ACHN (cell line): ENCODE data around the gene ARHGEF2.
"Not testable (repeated sequence)": the region's sequence is repeated elsewhere in the genome, so short reads cannot be mapped to it uniquely, and the experiment has no call there.

Experiments used
- DNase-seq: peaks from one replicate; pipeline ENCODE4 v3.0.0-alpha.2; 2015
- in situ Hi-C: cut with HindIII; loops from 2 replicates; pipeline ENCODE4 v1.10.0; 2017; ENCODE audit warnings: low sequenced_read_pairs, low pct_ligation_motif_present, low pct_unique_long_range_greater_than_20kb

The ARHGEF2 gene

GRCh38 chr1:155931332-155932038 lies 46.9 kb downstream of the ARHGEF2 start:
- no peak for DNase-seq
- in situ Hi-C loops = no loop called here

- DNase-seq, in situ Hi-C loops: not testable (repeated sequence)
These were observed 47.6 kb downstream of the ARHGEF2 start for GRCh38 chr1:155930725-155931124.

- DNase-seq = no peak
- in situ Hi-C loops = no loop called here
These were observed 49.3 kb downstream of the ARHGEF2 start for GRCh38 chr1:155929057-155929456.

DNA sequence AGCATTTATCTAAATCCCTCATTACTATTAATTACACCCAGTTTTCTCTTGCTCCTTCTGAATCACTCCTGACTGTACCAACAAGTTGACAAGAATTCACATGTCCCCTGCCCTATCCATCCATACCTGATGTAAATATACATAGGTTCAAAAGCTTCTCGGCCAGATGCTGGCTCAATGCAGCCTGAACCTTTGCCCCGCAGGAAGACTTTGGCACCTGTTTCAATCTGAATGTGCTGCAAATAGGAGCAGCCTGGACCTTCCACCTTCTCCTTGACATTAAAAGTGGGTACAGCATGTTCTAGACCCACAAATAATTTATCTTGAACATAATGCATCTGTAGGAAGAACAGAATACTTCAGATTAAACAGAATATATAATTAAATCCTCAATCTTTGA lies 52.8 kb downstream of the ARHGEF2 start:
- in situ Hi-C loops = no loop called here
- no peak for DNase-seq

DNA sequence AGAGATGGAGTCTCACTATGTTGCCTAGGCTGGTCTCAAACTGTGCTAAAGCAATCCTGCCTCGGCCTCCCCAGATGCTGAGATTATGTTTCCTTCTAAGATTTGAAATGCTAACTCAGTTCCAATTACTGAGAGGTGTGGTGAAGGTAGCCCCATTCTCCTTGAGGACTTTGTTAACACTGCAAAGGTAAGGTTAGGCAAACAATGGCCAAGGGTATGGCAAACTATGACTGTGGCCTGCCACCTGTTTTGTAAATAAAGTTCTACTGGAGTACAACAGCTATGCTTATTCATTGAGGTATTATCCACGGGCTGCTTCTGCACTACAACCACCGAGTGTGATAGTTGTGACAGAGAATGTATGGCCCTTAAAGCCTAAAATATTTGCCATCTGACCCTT lies 57.6 kb downstream of the ARHGEF2 start:
- in situ Hi-C loops = no loop called here

DNA sequence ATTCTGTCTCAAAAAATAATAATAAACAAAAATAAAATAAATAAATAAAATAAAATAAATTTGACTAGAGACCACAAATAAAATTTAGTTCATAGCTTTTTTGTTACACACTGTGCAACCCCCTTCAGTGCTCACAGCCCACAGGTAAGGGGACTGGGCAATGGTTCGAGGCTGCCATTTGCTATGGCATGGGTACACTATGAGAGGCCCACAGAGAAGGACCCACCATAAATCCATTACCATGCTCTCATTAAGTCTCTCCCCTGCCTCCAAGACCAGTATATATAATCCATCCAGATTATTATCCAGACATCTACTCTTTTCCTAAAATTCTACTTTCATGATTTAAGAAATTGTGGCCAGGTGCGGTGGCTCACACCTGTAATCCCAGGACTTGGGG lies 58.5 kb downstream of the ARHGEF2 start:
- in situ Hi-C loops = no loop called here
- DNase-seq = no peak

More for the DNA sequence above, 57.6 kb downstream of the ARHGEF2 start:
- DNase-seq = no peak

- no peak for DNase-seq
- in situ Hi-C loops = no loop called here
These were observed 59.7 kb downstream of the ARHGEF2 start for GRCh38 chr1:155918660-155919059.

GRCh38 chr1:155913969-155914757 lies 64.2 kb downstream of the ARHGEF2 start:
- in situ Hi-C loops = no loop called here

GRCh38 chr1:155912056-155912536 lies 66.3 kb downstream of the ARHGEF2 start:
- in situ Hi-C loops = no loop called here
- no peak for DNase-seq

More at GRCh38 chr1:155913969-155914757, 64.2 kb downstream of the ARHGEF2 start:
- peak; percentile 24 for DNase-seq

DNA sequence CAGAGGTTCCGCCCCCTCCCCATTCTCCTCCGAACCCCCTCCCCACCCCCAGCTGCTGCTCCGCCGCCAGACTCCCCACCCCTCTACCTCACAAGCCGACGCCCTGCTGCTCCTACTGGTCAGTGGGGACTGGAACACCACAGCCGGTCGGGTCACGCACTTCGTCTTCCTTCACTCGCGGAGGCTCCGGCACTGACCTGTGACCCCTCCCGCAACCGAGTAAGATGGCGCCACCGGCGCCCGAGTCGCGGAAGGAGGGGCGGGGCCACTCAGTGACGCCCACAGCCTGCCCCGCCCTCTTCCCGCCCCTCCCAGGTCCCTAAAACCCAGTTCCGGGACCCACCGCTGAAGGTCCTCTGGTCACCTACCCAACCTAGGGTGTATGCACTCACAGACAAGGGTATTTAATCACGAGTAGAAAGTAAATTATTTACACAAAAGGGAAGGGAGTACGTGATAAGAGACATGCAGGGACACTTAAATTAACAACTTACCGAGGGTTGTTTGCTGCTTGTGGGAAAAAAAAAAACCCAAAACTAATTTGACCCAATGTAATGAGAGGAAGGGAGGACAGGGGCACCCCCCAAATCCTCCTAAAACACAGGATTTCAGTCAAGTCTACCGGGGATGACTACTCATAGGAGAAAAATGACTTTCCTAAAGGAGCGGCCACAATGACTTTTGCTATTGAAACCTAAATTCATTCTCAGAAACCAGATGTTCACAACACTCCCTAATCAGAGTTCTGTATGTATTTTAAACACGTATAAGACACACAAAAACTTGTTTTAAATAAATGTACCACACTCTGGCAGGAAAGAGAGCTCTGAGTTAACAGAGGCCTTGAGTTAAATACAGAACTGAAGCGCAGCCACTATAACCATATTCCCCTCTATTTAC lies 66.9 kb downstream of the ARHGEF2 start, which contains the start of gene RIT1:
TSS of gene RIT1 (minus strand) at position 194 of the 900 bp plus-strand sequence. CDS start 588 bp downstream, outside the sequence.
- DNase-seq = peak; percentile 89
- in situ Hi-C loops = no loop called here

- in situ Hi-C loops = no loop called here
- DNase-seq = peak; percentile 53
These were observed 67.7 kb downstream of the ARHGEF2 start for GRCh38 chr1:155910621-155911121.

- no peak for DNase-seq
- in situ Hi-C loops = no loop called here
These were observed 68.5 kb downstream of the ARHGEF2 start for GRCh38 chr1:155909894-155910293.

- no peak for DNase-seq
- in situ Hi-C loops = no loop called here
These were observed 74.1 kb downstream of the ARHGEF2 start for GRCh38 chr1:155904261-155904660.

- no peak for DNase-seq
- in situ Hi-C loops = no loop called here
These were observed 78.2 kb downstream of the ARHGEF2 start for GRCh38 chr1:155900161-155900560.

DNA sequence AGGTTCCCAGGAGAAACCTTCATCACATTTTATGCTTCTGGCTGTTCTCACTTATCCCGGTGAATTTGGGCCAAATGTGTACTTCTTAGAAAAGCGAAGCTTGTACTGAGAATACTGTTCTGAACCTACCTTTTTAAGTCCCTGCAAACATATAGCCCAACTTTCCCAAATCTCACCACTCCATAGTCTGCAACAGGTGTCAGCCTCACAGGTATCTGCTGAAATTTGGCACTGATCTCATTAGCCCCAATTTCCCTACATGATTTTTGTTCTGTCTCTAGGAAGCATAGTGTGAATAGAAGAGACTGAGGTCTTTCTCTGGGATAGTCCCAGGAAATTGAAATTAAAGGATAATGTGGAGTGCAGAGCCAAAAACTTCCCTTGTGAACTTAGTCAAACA lies 78.7 kb downstream of the ARHGEF2 start:
- no peak for DNase-seq
- in situ Hi-C loops = no loop called here

DNA sequence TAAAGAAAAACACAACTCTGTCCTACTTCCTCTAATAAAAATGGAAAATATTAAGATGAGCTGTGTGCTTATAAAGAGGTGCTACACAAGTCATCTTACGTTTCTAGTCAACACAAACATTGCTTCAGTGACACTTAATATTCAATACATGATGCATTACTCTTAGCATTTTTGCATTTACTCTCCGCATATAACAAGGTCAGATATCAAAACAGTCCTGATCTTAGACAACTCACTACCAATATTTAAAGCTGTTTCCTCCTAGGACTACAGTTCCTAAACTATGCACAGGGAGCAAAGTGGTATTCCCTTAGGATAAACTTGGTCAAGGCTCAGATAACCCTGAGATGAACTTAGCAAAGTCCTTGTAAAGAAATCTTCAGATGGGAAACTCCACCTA lies 79.5 kb downstream of the ARHGEF2 start:
- in situ Hi-C loops = no loop called here
- no peak for DNase-seq

- DNase-seq = no peak
- in situ Hi-C loops = no loop called here
These were observed 80.6 kb downstream of the ARHGEF2 start for GRCh38 chr1:155897746-155898145.
